Measurements from ENCODE around the gene POMZP3. TPM values are rescaled to one million over a fixed set of nuclear protein-coding genes. Genes with fewer than 3 reads are reported as not detected.
"Not testable (repeated sequence)": the region's sequence is repeated elsewhere in the genome, so short reads cannot be mapped to it uniquely, and the experiment has no call there.

POMZP3 gene
- total and polyA plus RNA-seq, 2 donors from 2014 or later, result 13.9 to 23.5 TPM

GRCh38 chr7:76626581-76626980 lies 498 bp downstream of the POMZP3 start:
- H3K27me3 ChIP-seq (ENCODE audit: control insufficient read depth, insufficient read depth, low read length); FAIRE-seq; H3K36me3 ChIP-seq (ENCODE audit: control insufficient read depth in 2 of 3, insufficient read depth in 3 of 3, low read length in 3 of 3); intact Hi-C loops (cut with DNase I); H3K4me1 ChIP-seq (ENCODE audit: control insufficient read depth in 2 of 3, insufficient read depth in 2 of 3, low read depth in 1 of 3, low read length in 3 of 3); H3K9me3 ChIP-seq (ENCODE audit: control insufficient read depth in 2 of 3, insufficient read depth in 1 of 3, low read length in 3 of 3); H3K27ac ChIP-seq (ENCODE audit: low read depth in 2 of 2, low read length in 2 of 2): not testable (repeated sequence)
- Histone ChIP-seq H3K9ac (ENCODE audit: low read length in 3 of 3) (peak overlapping the region in 1 of 3 donors; percentile 36), H3K4me3 (ENCODE audit: low read length in 3 of 3) (peak overlapping the region; percentile 42 to 60 (median 56))
- peak; percentile 2 to 67 (median 19) for DNase-seq

- H3K9ac ChIP-seq (ENCODE audit: low read length in 3 of 3); intact Hi-C loops (cut with DNase I); H3K9me3 ChIP-seq (ENCODE audit: control insufficient read depth in 2 of 3, insufficient read depth in 1 of 3, low read length in 3 of 3); H3K36me3 ChIP-seq (ENCODE audit: control insufficient read depth in 2 of 3, insufficient read depth in 3 of 3, low read length in 3 of 3); H3K27ac ChIP-seq (ENCODE audit: low read depth in 2 of 2, low read length in 2 of 2); H3K4me3 ChIP-seq (ENCODE audit: low read length in 3 of 3); H3K27me3 ChIP-seq (ENCODE audit: control insufficient read depth, insufficient read depth, low read length); FAIRE-seq; DNase-seq; H3K4me1 ChIP-seq (ENCODE audit: control insufficient read depth in 2 of 3, insufficient read depth in 2 of 3, low read depth in 1 of 3, low read length in 3 of 3): not testable (repeated sequence)
These were observed 7.5 kb downstream of the POMZP3 start for GRCh38 chr7:76619439-76620190.

GRCh38 chr7:76613783-76614182 lies 13.3 kb downstream of the POMZP3 start:
- H3K9ac ChIP-seq (ENCODE audit: low read length in 3 of 3); intact Hi-C loops (cut with DNase I): not testable (repeated sequence)

GRCh38 chr7:76612232-76612631 lies 14.8 kb downstream of the POMZP3 start:
- H3K9ac ChIP-seq (ENCODE audit: low read length in 3 of 3); H3K4me3 ChIP-seq (ENCODE audit: low read length in 3 of 3); H3K36me3 ChIP-seq (ENCODE audit: control insufficient read depth in 2 of 3, insufficient read depth in 3 of 3, low read length in 3 of 3); H3K9me3 ChIP-seq (ENCODE audit: control insufficient read depth in 2 of 3, insufficient read depth in 1 of 3, low read length in 3 of 3); FAIRE-seq; H3K4me1 ChIP-seq (ENCODE audit: control insufficient read depth in 2 of 3, insufficient read depth in 2 of 3, low read depth in 1 of 3, low read length in 3 of 3); H3K27me3 ChIP-seq (ENCODE audit: control insufficient read depth, insufficient read depth, low read length); H3K27ac ChIP-seq (ENCODE audit: low read depth in 2 of 2, low read length in 2 of 2); intact Hi-C loops (cut with DNase I); DNase-seq: not testable (repeated sequence)

More at GRCh38 chr7:76613783-76614182, 13.3 kb downstream of the POMZP3 start:
- not testable (repeated sequence) for H3K27ac ChIP-seq (ENCODE audit: low read depth in 2 of 2, low read length in 2 of 2); H3K27me3 ChIP-seq (ENCODE audit: control insufficient read depth, insufficient read depth, low read length); FAIRE-seq; H3K36me3 ChIP-seq (ENCODE audit: control insufficient read depth in 2 of 3, insufficient read depth in 3 of 3, low read length in 3 of 3); H3K4me1 ChIP-seq (ENCODE audit: control insufficient read depth in 2 of 3, insufficient read depth in 2 of 3, low read depth in 1 of 3, low read length in 3 of 3); H3K9me3 ChIP-seq (ENCODE audit: control insufficient read depth in 2 of 3, insufficient read depth in 1 of 3, low read length in 3 of 3); H3K4me3 ChIP-seq (ENCODE audit: low read length in 3 of 3)
- DNase-seq, result peak in 3 of 5 donors; percentile 22 to 71 (median 51)

- H3K27ac ChIP-seq (ENCODE audit: low read depth in 2 of 2, low read length in 2 of 2); H3K36me3 ChIP-seq (ENCODE audit: control insufficient read depth in 2 of 3, insufficient read depth in 3 of 3, low read length in 3 of 3); H3K9me3 ChIP-seq (ENCODE audit: control insufficient read depth in 2 of 3, insufficient read depth in 1 of 3, low read length in 3 of 3); FAIRE-seq; H3K4me1 ChIP-seq (ENCODE audit: control insufficient read depth in 2 of 3, insufficient read depth in 2 of 3, low read depth in 1 of 3, low read length in 3 of 3); H3K4me3 ChIP-seq (ENCODE audit: low read length in 3 of 3); H3K27me3 ChIP-seq (ENCODE audit: control insufficient read depth, insufficient read depth, low read length); H3K9ac ChIP-seq (ENCODE audit: low read length in 3 of 3); DNase-seq; intact Hi-C loops (cut with DNase I): not testable (repeated sequence)
These were observed 17.2 kb downstream of the POMZP3 start for GRCh38 chr7:76609864-76610263.

- intact Hi-C loops (cut with DNase I); H3K9ac ChIP-seq (ENCODE audit: low read length in 3 of 3); H3K36me3 ChIP-seq (ENCODE audit: control insufficient read depth in 2 of 3, insufficient read depth in 3 of 3, low read length in 3 of 3); H3K4me1 ChIP-seq (ENCODE audit: control insufficient read depth in 2 of 3, insufficient read depth in 2 of 3, low read depth in 1 of 3, low read length in 3 of 3); FAIRE-seq; H3K9me3 ChIP-seq (ENCODE audit: control insufficient read depth in 2 of 3, insufficient read depth in 1 of 3, low read length in 3 of 3); H3K4me3 ChIP-seq (ENCODE audit: low read length in 3 of 3); H3K27ac ChIP-seq (ENCODE audit: low read depth in 2 of 2, low read length in 2 of 2); DNase-seq; H3K27me3 ChIP-seq (ENCODE audit: control insufficient read depth, insufficient read depth, low read length): not testable (repeated sequence)
These were observed 18.6 kb downstream of the POMZP3 start for GRCh38 chr7:76608469-76608868.

- H3K4me3 ChIP-seq (ENCODE audit: low read length in 3 of 3); H3K4me1 ChIP-seq (ENCODE audit: control insufficient read depth in 2 of 3, insufficient read depth in 2 of 3, low read depth in 1 of 3, low read length in 3 of 3); H3K36me3 ChIP-seq (ENCODE audit: control insufficient read depth in 2 of 3, insufficient read depth in 3 of 3, low read length in 3 of 3); H3K27me3 ChIP-seq (ENCODE audit: control insufficient read depth, insufficient read depth, low read length); FAIRE-seq; H3K9ac ChIP-seq (ENCODE audit: low read length in 3 of 3); intact Hi-C loops (cut with DNase I); H3K9me3 ChIP-seq (ENCODE audit: control insufficient read depth in 2 of 3, insufficient read depth in 1 of 3, low read length in 3 of 3); H3K27ac ChIP-seq (ENCODE audit: low read depth in 2 of 2, low read length in 2 of 2): not testable (repeated sequence)
- DNase-seq, result peak in 4 of 5 donors; percentile 12 to 89 (median 34)
These were observed 21.1 kb downstream of the POMZP3 start for GRCh38 chr7:76606027-76606426.

- H3K36me3 ChIP-seq (ENCODE audit: control insufficient read depth in 2 of 3, insufficient read depth in 3 of 3, low read length in 3 of 3); DNase-seq; H3K27me3 ChIP-seq (ENCODE audit: control insufficient read depth, insufficient read depth, low read length); H3K9ac ChIP-seq (ENCODE audit: low read length in 3 of 3); intact Hi-C loops (cut with DNase I); H3K4me1 ChIP-seq (ENCODE audit: control insufficient read depth in 2 of 3, insufficient read depth in 2 of 3, low read depth in 1 of 3, low read length in 3 of 3); FAIRE-seq; H3K9me3 ChIP-seq (ENCODE audit: control insufficient read depth in 2 of 3, insufficient read depth in 1 of 3, low read length in 3 of 3); H3K4me3 ChIP-seq (ENCODE audit: low read length in 3 of 3); H3K27ac ChIP-seq (ENCODE audit: low read depth in 2 of 2, low read length in 2 of 2): not testable (repeated sequence)
These were observed 26.4 kb downstream of the POMZP3 start for GRCh38 chr7:76600650-76601049.

Measured in kidney (tissue), 11 donors.